GM19023 (cell line): ENCODE data around the gene TTBK1.

Experiments used
- ATAC-seq: cut with Tn5 transposase; IDR thresholded peaks from one replicate; pipeline ENCODE4 v1.9.1; 2021; ENCODE audit warnings: mild to moderate bottlenecking, moderate library complexity; ENCODE audit not compliant: unreplicated experiment

Gene TTBK1

DNA sequence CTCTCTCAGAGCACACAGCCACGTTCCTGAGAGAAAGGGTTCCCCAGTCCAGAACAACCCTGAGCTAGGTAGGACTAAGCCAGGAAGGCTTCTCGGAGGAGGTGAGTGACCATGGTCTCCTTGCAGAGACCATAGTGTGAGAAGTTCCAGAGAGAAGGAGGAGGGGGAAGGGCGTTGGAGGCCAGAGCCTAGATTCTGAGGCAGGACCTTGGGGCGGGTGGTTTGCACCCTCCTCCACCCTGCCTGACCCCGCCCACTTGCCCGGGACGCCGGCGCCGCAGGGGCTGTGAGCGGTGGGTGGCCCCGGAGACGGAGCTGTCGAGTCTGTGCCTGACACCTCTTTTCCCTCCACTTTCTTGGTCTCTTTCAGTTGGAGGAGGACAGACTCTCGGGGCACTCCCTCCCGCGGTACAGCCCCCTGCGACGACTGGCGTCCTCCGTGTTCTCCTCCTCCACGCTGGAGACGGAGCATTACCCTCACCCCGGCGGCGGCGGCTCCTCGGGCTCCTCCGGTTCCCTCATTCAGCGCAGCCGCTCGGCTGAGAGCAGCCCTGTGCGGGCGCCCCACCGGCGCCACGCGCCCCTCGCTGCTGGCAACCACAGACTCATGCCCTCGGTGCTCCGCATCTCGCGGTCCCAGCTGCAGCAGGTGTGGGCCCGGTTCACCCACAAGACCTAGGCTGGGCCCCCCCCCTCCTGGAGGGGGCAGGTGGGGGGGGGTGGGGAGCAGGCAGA is 26.2 kb downstream of the TTBK1 start:
- ATAC-seq, result no peak

DNA sequence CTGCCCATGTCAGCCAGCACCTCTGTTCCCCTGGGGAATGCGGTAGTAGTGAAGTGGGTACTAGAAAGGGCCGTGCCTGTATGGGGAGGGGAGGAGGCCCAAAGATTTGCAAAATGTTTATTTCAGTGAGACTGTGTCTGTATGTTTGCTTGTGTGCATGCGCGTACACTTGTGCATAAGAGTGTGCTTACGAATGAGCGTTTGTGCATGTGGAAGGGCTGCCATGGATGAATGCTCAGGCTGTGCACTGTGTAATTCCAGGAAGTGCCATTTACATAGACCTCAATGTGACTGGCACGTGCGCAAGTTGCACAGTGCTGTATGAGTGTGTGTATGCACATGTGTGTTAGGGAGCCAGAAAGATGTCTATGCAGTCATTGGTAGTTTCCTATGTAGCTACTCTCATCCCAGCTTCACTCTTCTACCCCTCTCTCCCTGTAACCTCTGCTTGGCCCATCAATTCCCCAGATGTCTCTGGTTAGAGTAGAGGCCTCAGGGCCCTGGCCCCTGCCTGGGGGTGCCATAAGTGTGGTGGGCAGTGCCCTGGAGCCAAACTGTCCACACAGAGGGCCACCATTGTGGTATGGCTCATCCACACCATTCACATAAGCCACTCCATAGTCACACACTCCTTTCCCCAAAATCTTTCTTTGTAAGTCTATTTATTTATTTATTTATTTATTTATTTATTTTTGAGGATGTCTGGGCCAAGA is 28.0 kb downstream of the TTBK1 start:
- no peak for ATAC-seq

DNA sequence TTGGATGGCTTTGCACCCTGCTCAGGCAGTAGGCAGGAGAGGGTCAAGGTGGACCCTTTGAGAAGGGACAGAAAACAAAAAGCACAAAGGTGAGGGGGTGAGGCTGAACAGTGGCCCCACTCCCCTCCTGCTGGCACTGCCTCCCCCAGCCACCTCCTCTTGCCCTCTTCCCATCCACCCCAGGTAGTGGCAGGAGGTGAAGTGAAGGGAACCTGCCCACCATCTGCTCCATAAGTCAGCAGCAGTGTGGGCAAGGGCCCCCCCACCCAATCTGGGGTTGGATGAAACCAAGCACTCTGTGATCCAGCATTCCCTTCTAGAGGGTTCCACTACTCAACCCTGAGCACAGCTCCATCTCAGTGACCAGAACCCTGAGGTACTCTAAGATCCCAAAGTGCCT is 28.7 kb downstream of the TTBK1 start:
- no peak for ATAC-seq

DNA sequence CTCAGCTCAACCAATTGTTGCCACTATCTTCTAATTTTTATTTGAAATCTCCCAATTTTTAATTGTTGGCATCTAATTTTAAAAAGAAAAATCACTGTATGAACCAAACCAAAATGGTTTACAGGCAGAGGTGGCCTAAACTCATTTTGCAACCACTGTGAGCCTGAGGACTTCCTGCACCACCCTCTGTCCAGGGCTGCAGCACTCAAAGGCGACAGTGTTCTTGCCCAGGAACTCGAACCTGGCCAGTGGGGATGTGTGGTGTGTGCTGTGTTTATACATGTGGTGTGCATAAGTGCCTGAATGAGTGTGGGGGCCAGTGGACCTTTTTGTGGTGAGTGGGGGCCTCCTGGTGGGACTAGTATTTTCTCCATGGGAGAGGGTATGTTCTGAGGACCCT is 30.4 kb downstream of the TTBK1 start:
- no peak for ATAC-seq

DNA sequence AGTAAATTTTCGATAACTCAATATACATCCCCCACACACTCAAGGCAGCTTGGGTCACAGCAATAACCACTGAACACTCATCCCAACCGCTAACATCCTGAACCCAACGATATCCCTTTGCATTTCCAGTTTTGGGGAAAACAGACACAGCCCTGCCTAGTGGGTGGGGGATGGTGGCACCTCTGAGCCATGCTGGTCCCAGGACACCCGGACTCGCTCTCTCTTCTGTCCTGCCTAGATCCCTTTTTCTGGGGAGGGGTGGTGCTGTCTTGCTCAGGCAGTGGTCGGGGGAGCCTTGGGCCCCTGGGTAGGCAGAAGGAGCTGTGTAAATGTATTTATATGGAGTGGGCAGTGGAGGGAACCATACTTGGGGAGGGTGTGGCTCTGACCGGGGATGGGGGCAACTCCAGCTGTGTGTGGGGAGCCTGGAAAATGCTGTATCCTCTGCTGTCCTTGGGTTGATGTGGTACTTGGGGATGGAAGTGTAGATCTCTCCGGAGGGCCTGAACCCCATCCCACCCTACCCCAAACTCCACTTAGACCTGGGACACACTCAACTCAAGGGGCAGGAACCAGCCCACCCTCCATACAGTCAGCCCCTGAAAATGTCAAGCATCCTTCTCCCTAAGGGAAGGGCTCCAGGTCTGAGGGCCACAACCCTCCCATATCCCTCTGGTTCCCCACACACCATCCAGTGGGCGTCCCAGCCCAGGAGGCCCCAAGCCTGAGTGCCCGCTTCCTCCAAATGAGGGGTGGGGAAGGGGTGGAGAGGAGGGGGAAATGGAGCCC is 31.0 kb downstream of the TTBK1 start:
- ATAC-seq, result no peak

DNA sequence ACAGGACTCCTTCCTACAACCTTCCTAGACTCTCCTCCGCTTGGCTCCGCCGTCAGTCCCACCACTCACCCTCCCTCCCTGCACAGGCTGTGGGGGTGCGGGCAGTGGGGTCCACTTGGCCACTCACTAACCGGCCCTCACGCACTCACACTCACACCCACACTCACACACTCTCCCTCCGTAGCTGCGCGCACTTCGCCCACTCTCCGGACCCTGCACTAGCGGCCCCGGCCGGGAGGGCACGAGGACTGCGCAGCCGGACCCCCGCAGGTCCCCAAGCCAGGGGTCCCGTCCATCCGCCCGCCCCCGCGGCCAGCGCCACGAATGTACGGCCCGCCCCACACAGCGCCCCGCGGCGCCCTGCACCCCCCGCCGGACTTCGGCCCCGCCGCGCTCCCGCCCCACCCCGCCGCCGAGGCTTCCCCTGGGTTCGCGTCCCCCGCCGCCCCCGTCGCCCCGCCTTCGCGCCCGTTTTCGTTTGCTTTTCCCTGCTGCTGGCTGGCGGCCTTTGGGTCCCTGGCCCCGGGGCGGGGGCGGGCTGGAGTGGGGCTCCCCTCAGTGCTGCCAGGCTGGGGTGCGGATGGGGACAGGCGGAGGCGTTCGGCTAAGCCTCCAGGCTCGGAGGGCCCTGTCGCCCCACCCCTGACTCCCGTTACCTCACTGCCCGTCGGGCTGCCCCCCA is 31.8 kb downstream of the TTBK1 start:
- no peak for ATAC-seq

DNA sequence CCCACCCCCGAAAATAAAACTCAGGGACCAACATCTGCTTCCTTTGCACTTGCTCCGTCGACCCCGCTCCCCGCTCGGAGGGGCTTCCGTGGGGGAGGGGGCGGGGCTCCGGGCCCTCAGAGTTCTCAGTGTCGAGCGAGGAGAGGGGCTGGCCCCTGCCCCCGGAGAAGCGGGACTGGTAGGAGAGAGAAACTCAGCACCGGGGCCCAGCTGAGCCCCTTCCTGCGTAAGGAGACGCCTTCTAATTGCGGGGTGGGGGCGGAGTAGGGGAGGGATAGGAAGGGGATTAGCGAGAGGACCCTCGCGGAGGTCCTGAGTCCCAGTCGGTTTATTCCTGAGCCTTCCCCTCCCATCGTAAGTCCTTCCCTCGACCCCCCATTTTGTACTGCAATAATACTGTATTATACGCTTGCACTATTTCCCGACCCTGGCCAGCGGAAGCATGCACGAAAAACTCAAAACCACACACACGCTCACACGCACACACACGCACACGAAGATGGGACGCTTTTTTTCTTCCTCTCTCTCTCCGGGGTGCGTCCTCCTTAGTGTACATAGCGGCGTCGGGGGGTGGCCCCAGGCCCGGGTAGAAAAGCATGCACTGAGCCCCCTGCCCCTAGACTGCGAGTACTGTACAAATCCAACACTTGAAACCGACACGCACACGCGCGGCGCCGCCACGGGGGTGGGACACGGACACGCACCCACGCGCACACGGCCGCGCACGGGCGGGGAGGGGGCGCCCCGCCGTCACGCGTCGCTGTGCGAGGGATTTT is 32.7 kb downstream of the TTBK1 start:
- ATAC-seq, result no peak

DNA sequence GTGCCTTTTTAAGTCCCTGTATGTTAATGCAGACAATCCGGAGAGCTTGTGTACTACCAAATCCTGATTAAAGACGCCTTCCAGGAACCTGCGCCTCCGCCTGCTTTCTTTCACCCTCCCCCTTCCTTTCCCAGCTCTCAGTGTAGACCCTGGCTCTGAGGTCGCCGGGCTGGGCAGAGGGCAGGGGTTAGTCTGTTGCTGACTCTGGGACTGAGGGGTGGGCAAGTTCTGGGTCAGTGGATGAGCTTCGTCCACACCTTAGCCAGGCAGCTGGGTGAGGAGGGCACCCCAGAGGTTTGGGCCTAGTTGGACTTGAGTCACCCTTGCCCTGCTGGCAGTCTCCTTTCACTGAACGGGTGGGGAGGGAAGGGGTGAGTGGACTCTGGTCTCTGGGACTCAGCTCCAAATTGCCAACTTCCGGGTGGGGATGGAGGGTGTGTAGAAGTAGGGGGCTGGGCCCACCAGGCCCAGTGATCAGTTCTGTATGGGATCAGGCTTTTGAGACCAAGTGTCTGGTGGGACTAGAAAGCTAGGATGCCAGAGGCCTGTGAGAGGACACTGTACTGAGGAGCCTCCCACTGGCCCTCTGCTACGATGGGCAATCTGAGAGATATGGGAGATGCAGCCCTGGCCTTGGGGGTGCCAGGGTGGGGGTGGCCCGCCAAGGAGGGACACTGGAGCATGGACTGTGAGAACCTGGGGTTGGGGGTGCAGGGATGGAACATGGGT is 33.5 kb downstream of the TTBK1 start:
- ATAC-seq, result no peak

DNA sequence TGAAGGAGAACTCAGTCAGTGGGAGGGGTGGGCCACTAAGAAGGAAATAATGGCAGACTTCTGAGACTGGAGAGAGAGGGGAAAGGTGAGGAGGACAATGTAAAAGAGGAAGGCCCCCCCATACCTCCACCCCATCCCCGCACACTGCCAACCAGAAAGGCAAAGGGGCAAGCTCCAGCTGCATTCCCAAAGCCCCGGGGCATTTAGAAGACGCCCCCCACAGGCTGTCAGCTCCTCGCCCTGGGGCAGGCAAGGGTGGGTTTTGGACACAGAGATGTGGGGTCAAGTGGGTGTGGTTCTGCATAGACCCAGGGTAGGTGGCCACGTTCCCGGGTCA is 34.0 kb downstream of the TTBK1 start:
- ATAC-seq, result no peak

DNA sequence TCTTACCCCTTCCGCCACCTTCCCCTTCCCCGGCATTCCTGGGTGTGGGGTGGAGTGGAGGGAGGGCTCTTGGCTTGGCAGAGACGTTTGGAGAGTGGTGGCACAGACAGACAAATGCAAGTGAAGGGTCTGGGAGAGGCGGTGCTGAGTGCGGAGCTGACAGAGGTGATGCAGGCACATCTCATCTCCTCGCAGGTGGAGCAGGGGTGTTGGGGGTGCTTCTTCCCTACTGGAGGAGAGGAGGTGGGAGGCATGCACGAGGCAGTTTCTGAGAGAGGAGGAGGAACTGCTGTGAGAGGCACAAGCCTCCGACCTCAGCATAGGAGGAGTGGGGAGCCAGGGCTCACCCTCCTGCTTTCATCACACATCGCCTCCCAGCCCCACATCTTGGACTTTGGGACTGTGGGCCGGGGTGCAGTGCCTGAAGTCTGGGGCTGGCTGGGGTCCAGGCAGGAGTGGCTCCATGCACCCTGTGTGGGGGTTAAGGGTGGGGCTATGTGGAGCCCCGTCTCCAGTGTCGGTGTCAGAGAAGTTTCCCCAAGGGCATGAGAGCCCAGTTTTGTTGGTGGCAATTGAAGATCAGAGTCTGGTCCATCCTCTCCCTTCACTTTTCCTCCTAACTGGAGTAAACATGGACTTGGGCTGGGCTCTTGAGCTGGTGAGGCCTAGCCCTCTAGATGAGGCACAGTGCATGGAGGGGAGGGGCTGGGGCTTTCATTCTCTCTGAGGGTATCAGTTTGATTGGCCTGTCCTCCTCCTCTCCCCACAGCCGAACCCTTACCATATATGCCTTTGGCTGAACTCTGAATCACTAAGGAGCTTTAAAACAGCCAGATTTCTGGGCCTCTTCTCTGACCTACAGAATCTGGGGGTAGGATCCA is 34.6 kb downstream of the TTBK1 start:
- ATAC-seq, result no peak

DNA sequence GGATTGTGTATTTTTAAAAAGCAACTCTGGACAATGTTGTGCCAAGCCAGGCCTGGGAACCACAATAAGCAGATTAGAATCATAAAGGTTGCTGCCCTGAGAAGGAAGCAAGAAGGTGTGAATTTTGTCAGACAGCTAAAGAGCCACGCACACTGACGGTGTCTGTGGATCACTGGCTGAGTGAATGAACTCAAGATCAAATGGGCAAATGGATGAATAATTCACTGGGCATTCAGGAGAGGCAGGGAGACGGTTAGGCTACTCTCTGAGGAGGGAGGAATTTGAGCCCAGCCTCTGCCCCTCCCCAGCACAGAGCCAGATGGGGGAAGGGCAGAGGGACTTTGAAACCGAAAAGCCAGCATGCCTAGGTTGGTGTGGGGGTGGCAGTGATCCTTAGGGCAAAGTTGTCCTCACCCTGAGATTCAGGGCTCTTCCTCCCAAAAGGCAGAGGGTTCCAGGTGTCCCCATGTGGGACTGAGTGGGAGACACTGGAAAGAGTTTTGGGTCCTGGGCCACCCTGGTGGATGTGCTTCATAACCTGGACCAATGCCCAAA is 35.3 kb downstream of the TTBK1 start:
- no peak for ATAC-seq

DNA sequence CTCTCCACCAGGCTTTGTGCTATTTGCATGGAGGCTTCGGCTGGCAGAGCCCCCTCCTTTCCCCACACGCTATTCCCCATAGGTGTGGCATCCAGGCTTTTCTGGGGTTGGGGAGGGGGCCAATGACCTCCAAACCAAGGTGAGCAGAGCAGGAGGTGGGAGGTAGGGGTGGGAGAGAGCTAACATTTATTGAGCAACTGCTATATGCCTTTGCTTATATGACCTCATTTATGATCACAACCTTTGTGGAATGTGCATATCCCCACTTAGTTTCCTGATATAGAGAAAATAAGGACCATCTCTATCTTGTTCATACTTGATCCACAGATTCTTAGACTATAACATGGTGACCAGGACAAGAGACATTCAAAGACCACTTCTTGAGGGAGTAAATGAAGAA is 37.0 kb downstream of the TTBK1 start:
- ATAC-seq, result no peak

DNA sequence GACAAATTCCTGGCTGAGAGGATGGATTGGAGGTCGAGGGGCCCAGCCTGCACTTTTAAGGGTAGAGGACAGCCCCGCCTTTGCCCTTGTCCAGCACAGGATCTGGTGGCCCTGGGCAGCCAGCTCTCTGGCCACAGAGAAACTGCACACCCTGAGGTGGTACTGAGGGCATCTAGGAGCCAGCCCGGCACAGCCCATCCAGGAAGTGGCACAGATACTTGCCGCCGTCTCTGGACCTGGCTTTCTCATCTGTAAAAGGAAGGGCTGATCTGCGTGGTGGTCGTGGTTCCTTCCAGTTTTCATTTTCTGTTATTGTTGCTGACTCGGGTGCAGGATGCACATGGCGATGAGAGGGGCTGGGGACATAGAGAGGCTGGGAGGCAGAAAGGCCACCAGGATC is 38.8 kb downstream of the TTBK1 start:
- ATAC-seq, result no peak

DNA sequence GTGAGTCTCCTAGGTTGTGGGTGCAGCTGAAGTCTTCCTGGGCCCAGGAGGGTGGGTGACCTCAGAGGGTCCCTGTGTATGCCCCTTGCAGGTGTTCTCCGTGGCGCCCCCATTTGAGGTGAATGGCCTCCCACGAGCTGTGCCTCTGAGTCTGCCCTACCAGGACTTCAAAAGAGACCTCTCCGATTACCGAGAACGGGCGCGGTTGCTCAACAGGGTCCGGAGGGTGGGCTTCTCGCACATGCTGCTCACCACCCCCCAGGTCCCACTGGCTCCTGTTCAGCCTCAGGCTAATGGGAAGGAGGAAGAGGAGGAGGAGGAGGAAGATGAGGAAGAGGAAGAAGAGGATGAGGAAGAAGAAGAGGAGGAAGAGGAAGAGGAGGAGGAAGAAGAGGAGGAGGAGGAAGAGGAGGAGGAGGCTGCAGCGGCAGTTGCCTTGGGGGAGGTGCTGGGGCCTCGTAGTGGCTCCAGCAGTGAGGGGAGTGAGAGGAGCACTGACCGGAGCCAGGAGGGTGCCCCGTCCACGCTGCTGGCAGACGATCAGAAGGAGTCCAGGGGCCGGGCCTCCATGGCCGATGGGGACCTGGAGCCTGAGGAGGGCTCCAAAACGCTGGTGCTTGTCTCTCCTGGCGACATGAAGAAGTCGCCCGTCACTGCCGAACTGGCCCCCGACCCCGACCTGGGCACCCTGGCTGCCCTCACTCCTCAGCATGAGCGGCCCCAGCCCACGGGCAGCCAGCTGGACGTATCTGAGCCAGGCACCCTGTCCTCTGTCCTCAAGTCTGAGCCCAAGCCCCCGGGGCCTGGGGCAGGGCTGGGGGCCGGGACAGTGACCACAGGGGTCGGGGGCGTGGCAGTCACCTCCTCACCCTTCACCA is 39.6 kb downstream of the TTBK1 start:
- no peak for ATAC-seq

DNA sequence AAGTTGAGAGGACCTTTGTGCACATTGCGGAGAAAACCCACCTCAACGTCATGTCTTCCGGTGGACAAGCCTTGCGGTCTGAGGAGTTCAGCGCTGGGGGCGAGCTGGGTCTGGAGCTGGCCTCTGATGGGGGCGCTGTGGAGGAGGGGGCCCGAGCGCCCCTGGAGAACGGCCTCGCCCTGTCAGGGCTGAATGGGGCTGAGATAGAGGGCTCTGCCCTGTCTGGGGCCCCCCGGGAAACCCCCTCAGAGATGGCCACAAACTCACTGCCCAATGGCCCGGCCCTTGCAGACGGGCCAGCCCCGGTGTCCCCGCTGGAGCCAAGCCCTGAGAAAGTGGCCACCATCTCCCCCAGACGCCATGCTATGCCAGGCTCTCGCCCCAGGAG is 40.2 kb downstream of the TTBK1 start:
- no peak for ATAC-seq

DNA sequence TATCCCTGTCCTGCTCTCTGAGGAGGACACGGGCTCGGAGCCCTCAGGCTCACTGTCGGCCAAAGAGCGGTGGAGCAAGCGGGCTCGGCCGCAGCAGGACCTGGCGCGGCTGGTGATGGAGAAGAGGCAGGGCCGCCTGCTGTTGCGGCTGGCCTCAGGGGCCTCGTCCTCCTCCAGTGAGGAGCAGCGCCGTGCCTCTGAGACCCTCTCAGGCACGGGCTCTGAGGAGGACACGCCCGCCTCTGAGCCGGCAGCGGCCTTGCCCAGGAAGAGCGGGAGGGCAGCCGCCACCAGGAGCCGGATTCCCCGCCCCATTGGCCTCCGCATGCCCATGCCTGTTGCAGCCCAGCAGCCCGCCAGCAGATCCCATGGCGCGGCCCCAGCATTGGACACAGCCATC is 40.6 kb downstream of the TTBK1 start:
- no peak for ATAC-seq

DNA sequence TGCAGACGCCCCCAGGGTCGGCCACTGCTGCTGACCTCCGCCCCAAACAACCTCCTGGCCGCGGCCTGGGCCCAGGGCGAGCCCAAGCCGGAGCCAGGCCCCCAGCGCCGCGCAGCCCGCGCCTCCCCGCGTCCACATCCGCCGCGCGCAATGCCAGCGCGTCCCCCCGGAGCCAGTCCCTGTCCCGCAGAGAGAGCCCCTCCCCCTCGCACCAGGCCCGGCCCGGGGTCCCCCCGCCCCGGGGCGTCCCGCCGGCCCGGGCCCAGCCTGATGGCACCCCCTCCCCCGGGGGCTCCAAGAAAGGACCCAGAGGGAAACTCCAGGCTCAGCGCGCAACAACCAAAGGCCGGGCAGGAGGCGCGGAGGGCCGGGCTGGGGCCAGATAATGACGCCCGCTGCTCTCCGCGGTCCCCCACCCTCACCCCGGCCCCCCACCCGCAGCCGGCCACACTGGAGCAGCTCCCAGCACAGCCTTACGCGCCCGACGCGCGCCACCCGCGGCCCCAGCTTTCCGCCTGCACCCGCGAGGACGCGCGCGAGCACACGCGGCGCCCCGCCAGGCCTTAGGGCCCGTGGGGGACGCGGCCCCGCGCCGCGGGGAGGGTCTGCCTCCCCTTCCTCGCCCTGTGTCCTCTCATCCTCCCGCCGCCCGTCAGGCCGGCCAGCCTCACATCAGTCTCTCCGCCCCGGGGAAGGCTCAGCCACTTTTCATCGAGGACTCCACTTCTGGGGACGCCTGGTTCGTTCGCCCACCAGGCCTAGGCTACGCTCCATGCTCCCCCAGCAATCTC is 41.9 kb downstream of the TTBK1 start:
- ATAC-seq, result no peak
